Endodermal cell (in vitro differentiated cells): ENCODE measurements around the gene FAM229A. TPM values are rescaled to one million over a fixed set of nuclear protein-coding genes. Genes with fewer than 3 reads are reported as not detected.

Source experiments
- DNase-seq: peaks from one replicate; pipeline ENCODE4 v3.0.0-alpha.2; 2017
- H3K27ac ChIP-seq: 2 replicates; pipeline ENCODE4 v1.5.1; 2013; ENCODE audit warnings: mild to moderate bottlenecking, low read depth, low read length, moderate library complexity
- H3K27me3 ChIP-seq: 2 replicates; pipeline ENCODE4 v1.6.1; 2013; ENCODE audit warnings: mild to moderate bottlenecking, low read length, moderate library complexity; ENCODE audit not compliant: insufficient read depth, control insufficient read depth, poor library complexity, severe bottlenecking
- H3K36me3 ChIP-seq: 2 replicates; pipeline ENCODE4 v1.7.0; 2013; ENCODE audit warnings: mild to moderate bottlenecking, low read length, moderate library complexity; ENCODE audit not compliant: control insufficient read depth, insufficient read depth
- H3K4me1 ChIP-seq: one replicate; pipeline ENCODE4 v1.7.0; 2013; ENCODE audit warnings: low read length; ENCODE audit not compliant: control insufficient read depth, insufficient read depth
- H3K4me3 ChIP-seq: 2 replicates; pipeline ENCODE4 v1.5.1; 2013; ENCODE audit warnings: mild to moderate bottlenecking, low read length, moderate library complexity
- H3K9ac ChIP-seq: 2 replicates; pipeline ENCODE4 v1.6.1; 2013; ENCODE audit warnings: mild to moderate bottlenecking, low read length, moderate library complexity; ENCODE audit not compliant: poor library complexity, severe bottlenecking; ENCODE audit errors: extremely low read depth
- H3K9me3 ChIP-seq: 2 replicates; pipeline ENCODE4 v1.6.1; 2013; ENCODE audit warnings: mild to moderate bottlenecking, low read length, moderate library complexity; ENCODE audit not compliant: control insufficient read depth
- H3K27ac Mint-ChIP-seq: 2 replicates; pipeline ENCODE4 v1.8.0; 2020; ENCODE audit warnings: mixed read lengths
- H3K27me3 Mint-ChIP-seq: 2 replicates; pipeline ENCODE4 v1.8.0; 2021; ENCODE audit warnings: mild to moderate bottlenecking, mixed read lengths; ENCODE audit not compliant: insufficient read depth
- H3K36me3 Mint-ChIP-seq: 2 replicates; pipeline ENCODE4 v1.8.0; 2020; ENCODE audit warnings: low read depth, mixed read lengths
- H3K4me1 Mint-ChIP-seq: 2 replicates; pipeline ENCODE4 v1.8.0; 2020; ENCODE audit warnings: mixed read lengths
- H3K4me3 Mint-ChIP-seq: 2 replicates; pipeline ENCODE4 v1.8.0; 2020; ENCODE audit warnings: mild to moderate bottlenecking, moderate library complexity, mixed read lengths
- H3K9me3 Mint-ChIP-seq: 2 replicates; pipeline ENCODE4 v1.8.0; 2020; ENCODE audit warnings: mild to moderate bottlenecking, mixed read lengths
- WGBS, 2 experiments: methylation state at CpG; one replicate each; pipeline versions ENCODE4 v1.1.5 to v1.1.7; 2013; ENCODE audit warnings: missing lambda C conversion rate in 2 of 2, mixed read lengths in 1 of 2; ENCODE audit not compliant: insufficient coverage in 1 of 2, insufficient read length in 1 of 2; 5-methylcytosine and 5-hydroxymethylcytosine counted together
- total RNA-seq, 2 donors: library from RNA; stranded (reverse); fragmentation: NEBNext Ultra II Directional in 1 of 2; extraction: Animal tissue kit (Norgen Biotek cat#: 25700) in 1 of 2; gene quantifications; 2 replicates in 1 of 2; 3 replicates in 1 of 2; pipeline ENCODE4 v1.2.1, GENCODE V29; 2021
- TF ChIP-seq, protein P1 (sequence below): fragments of 200-600 bp; sonication (generic); conservative IDR thresholded peaks from 2 replicates; pipeline ENCODE4 v1.5.0; 2021; ENCODE audit warnings: antibody characterized with exemption, mild to moderate bottlenecking

Gene FAM229A
- total RNA-seq, 2 donors from 2014 or later: 6.8 to 8.4 TPM

DNA sequence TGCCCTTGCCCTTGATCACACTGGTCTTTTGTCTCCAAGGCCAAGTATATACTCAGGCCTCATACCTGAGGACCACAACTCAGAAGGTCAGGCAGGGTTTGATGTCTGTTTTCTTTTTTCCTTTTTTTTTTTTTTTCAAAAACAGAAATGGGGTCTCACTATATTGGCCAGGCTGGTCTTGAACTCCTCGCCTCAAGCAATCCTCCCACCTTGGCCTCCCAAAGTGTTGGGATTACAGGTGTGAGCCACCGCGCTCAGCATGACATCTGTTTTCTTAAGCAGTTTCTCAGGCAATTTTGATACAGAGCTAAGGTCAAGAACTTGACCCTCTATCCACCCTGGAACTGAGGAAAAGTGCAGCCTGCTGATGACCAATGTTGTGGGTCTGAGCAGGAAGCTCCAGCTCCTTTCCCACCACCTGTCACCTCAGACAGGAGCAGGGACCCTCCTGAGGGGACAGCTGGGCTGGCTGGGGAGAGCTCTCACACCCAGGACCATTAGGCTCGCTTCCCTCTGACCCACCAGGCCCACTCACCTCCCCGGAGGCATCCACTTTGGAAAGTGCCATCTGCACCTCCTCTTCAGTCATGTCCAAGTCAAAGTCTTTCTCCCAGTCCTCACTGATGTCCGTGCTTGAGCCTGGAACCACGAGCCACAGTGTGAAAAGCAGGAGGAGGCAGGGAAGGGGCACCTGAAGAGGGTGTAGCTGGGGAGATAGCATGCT, 5.8 kb upstream of the FAM229A start:
- Mint-ChIP-seq H3K4me1 (no peaks in the 10 kb centered on the region), H3K9me3 (no peaks in the 10 kb centered on the region), H3K27ac (no peak overlapping the region), H3K27me3 (no peaks in the 10 kb centered on the region), H3K36me3 (peaks cover 63% of the 10 kb centered on the region), H3K4me3 (no peak overlapping the region)
- TF ChIP-seq, protein P1, sequence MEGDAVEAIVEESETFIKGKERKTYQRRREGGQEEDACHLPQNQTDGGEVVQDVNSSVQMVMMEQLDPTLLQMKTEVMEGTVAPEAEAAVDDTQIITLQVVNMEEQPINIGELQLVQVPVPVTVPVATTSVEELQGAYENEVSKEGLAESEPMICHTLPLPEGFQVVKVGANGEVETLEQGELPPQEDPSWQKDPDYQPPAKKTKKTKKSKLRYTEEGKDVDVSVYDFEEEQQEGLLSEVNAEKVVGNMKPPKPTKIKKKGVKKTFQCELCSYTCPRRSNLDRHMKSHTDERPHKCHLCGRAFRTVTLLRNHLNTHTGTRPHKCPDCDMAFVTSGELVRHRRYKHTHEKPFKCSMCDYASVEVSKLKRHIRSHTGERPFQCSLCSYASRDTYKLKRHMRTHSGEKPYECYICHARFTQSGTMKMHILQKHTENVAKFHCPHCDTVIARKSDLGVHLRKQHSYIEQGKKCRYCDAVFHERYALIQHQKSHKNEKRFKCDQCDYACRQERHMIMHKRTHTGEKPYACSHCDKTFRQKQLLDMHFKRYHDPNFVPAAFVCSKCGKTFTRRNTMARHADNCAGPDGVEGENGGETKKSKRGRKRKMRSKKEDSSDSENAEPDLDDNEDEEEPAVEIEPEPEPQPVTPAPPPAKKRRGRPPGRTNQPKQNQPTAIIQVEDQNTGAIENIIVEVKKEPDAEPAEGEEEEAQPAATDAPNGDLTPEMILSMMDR: no peak
- Histone ChIP-seq H3K27me3 (no peaks in the 10 kb centered on the region), H3K9ac (no peak overlapping the region), H3K9me3 (no peaks in the 10 kb centered on the region), H3K27ac (no peak overlapping the region), H3K4me3 (no peak overlapping the region), H3K4me1 (no peaks in the 10 kb centered on the region), H3K36me3 (peaks cover 86% of the 10 kb centered on the region)
- WGBS, 2 experiments: 93 to 96% methylated on average over 3 to 7 of the region's 7 CpGs
- DNase-seq: no peak

DNA sequence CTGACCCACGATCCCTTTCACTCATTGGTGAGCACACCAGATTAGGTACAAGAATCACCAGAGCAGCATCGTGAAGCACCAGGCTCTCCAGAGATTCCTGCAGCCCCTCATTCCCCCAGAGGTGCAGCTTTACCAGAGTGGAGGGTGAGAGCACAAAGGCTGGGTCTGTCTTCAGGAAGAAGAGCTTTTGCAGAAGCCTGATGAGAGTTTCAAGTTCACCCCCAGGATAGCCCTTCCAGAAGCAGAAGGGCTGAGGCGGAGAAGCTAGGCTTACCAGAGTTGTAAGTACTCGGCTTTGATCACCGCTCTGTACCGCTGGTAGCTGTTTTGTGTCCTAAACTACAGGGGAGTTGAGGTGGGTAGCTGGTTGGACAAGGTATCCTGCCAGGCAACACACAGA, 3.2 kb upstream of the FAM229A start:
- H3K4me3 ChIP-seq: no peak overlapping the region
- no peaks in the 10 kb centered on the region for H3K9me3 ChIP-seq
- Mint-ChIP-seq H3K4me3 (no peak overlapping the region), H3K27me3 (peaks cover 9% of the 10 kb centered on the region), H3K36me3 (peaks cover 54% of the 10 kb centered on the region), H3K27ac (no peak overlapping the region), H3K9me3 (no peaks in the 10 kb centered on the region), H3K4me1 (peaks cover 4% of the 10 kb centered on the region)
- H3K36me3 ChIP-seq: peaks cover 63% of the 10 kb centered on the region
- no peaks in the 10 kb centered on the region for H3K27me3 ChIP-seq
- no peak overlapping the region for H3K27ac ChIP-seq
- H3K4me1 ChIP-seq: no peaks in the 10 kb centered on the region
- WGBS, 2 experiments: 95 to 100% methylated on average over 3 to 6 of the region's 6 CpGs
- DNase-seq: no peak
- H3K9ac ChIP-seq: no peak overlapping the region
- TF ChIP-seq, protein P1: no peak

DNA sequence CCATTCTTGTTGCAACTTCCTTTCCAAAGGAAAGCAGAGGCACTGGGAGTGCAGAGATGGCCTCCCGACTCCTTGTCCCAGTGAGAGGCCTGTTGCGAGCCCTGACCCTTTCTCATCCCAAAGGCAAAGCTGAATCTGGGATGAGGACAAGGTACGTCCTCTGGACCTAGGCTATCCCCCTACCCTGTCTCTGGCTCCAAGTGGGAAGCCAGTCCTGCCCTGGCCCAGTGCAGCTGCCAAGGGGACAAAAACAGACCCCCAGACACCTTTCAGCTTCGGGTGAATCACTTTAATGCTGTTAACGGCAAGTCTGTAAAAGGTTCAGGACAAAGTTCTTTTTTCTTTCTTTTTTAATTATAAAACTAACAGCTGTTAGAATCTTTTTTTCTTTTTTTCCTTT, 2.6 kb upstream of the FAM229A start:
- no peak for DNase-seq
- Mint-ChIP-seq H3K4me1 (peaks cover 4% of the 10 kb centered on the region), H3K36me3 (peaks cover 56% of the 10 kb centered on the region), H3K27me3 (peaks cover 11% of the 10 kb centered on the region), H3K27ac (no peak overlapping the region), H3K4me3 (no peak overlapping the region), H3K9me3 (no peaks in the 10 kb centered on the region)
- TF ChIP-seq, protein P1: no peak
- 95 to 100% methylated on average over 2 to 5 of the region's 5 CpGs for WGBS, 2 experiments
- Histone ChIP-seq H3K4me3 (no peak overlapping the region), H3K4me1 (no peaks in the 10 kb centered on the region), H3K36me3 (peaks cover 60% of the 10 kb centered on the region), H3K27ac (no peak overlapping the region), H3K9ac (no peak overlapping the region), H3K9me3 (no peaks in the 10 kb centered on the region), H3K27me3 (no peaks in the 10 kb centered on the region)
